HG02943 (cell line): ENCODE data around the gene TRPC1.
A peak's percentile ranks its signal among the peaks of the same experiment; 100 is the strongest.
"Not testable (repeated sequence)": the region's sequence is repeated elsewhere in the genome, so short reads cannot be mapped to it uniquely, and the experiment has no call there.

ENCODE experiments used
- ATAC-seq: cut with Tn5 transposase; IDR thresholded peaks from one replicate; pipeline ENCODE4 v1.9.1; 2021; ENCODE audit warnings: mild to moderate bottlenecking, low read depth, moderate library complexity; ENCODE audit not compliant: unreplicated experiment

TRPC1 gene

DNA sequence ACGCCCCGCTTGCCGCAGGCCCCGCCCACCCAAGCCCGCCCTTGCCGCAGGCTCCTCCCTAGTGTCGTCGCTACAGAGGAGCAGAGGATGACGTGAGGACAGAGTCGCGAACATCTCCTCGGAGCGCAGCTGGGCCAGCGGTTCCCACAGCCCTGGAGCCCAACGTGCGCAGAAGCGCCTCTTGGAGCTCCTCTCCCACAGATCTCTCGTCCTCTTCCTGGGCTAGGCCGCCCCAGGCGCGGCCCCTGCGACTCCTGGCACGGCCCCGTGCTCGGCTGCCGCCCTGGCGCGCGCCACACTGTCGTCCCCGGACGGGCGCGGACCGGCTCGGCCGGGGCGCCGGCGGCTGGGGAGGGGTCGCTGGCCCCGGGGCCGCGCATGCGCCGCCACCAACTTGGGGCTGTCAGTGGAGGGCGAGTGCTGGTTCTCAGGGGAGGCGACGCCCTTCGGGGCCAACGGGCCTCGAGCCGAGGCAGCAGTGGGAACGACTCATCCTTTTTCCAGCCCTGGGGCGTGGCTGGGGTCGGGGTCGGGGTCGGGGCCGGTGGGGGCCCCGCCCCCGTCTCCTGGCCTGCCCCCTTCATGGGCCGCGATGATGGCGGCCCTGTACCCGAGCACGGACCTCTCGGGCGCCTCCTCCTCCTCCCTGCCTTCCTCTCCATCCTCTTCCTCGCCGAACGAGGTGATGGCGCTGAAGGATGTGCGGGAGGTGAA lies at the start of gene TRPC1:
TSS of gene TRPC1 (plus strand) at position 67 of the 714 bp plus-strand sequence. CDS start at position 593, 526 bp downstream.
- ATAC-seq = peak; percentile 96

DNA sequence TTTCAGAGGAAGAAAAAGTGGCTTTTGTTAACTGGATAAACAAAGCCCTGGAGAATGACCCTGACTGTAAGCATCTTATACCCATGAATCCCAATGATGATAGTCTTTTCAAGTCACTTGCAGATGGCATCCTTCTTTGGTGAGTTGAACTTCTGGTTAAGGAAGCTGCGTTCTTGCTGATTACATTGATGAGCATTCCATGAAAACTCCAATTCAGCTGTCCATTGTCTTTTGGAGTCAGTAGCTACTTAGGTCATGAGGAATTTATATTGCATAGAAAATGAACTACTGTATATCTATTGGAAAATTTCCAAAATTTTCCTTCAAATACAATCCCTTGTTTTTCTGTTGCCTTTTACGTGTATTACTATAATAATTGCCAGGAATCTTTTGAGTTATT lies 47.7 kb upstream of the TRPC1 start:
- ATAC-seq = no peak

DNA sequence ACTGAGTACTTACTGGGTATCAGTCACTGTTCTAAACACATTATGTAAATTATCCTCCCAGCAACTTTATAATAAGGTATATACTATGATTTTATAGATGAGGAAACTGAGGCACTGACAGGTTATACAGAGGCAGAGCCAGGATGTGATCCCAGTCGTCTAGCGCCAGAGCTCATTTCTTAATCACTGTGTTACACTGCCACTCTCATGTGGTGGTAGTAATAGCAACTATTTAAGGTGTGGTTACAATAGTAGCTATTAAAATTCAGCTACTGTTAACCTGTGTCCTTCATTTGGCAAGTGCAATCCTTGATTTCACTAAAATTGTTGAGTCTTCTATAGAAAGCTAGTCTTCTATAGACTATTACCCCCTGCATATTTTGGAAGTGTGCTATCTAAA lies 43.1 kb upstream of the TRPC1 start:
- no peak for ATAC-seq

DNA sequence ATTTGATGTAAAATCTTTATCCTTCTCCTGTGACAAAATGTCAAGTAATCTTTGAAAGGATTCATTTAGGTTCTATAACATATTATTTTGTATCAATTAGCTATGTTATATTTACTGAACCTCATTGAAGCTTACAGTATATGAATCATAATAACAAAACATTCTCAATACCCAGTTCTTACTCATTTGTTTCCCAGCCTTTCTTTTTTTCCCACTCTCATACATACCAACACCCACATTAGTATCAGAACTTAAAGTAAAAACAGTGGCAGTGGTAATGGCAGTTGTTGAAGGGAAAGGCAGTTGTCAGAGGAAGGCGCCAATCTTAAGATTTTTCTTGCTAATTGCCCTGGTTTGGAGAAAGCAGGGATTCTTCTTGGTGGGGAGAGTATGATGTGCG lies 33.2 kb upstream of the TRPC1 start:
- no peak for ATAC-seq

DNA sequence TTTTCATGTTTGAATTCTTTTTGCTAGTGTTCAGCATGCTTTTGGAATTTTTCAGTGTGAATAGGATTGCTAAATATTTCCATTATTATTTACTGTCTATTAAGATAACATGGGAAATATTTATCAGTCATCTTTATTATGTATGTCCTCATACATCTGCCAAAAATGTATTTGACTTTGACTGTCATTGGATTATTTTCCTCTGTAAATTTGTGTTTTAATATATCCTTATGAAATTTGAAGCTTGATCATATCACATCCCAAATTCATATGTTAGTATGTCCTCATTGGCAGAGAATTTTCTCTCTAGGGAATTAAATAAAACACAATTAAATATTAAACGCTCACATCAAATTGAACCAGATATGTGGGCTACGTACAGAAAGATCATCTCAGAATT lies 32.3 kb upstream of the TRPC1 start:
- no peak for ATAC-seq

DNA sequence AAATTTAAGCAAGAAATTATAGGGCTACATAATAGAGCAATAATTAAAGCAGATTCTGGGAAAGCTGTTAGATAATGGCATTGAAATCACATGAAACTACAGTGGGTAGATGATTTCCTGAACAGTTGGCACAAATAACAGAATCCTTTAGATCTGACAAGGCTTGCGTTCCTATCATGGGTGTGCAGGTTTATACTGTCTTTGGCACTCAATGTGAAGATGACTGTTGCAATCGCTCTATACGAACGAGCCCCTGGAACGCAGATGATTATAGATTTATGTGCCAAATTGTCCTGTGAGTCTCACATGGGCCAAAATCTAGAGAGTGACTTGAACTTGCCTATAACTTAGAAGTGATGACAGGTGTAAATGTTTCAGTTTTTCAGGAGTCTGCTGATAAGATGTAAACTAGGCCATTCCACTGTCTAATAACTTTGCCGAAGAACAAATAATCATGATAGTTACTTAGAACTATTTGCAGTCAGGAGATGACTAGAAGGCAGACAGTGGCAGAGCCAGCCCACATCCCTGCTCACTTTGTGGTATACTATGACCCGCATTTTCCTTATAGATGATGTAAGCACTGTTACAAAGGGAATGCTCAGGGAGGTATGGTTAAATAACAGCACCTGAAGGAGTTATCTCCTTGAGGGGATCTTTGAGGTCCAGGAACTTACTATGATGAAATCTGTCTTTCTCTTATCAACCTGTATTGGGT lies 30.5 kb upstream of the TRPC1 start:
- ATAC-seq = no peak

DNA sequence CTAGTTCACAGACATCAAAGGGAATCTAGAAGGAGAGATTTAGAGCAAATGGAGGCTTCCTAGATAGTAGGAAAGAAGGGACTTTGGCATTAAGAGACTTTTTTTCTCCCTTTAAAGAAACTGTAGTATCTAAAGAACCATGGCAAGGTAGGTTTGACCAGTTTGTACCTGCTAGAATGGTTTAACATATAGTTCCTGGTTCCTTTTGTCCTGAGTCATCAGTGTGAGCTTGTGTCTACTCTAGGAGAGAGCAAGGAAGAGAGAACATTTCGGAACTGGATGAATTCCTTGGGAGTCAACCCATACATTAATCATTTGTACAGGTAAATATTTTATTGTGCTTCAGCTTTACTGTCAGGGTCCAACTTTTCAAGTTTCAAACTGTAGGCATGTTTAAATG lies 29.6 kb upstream of the TRPC1 start:
- ATAC-seq = no peak

DNA sequence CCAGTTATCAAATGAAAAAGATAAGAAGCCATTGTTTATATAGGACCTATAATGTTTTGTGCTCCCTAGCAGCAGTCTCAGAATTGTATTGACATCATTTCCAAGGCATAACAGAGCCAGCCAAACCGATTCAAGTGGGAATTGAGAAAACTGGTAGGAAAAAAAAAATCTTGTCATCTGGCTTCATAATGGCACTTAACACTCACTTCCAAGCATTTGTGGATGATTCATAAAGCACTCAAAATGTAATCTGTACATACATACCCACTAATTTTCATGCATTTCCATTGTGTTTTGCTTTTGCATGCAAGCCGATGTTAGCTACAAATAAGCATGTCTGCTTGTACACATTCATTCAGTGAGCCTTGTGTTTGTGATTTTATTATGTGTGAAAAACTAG lies 18.6 kb upstream of the TRPC1 start:
- ATAC-seq = no peak

DNA sequence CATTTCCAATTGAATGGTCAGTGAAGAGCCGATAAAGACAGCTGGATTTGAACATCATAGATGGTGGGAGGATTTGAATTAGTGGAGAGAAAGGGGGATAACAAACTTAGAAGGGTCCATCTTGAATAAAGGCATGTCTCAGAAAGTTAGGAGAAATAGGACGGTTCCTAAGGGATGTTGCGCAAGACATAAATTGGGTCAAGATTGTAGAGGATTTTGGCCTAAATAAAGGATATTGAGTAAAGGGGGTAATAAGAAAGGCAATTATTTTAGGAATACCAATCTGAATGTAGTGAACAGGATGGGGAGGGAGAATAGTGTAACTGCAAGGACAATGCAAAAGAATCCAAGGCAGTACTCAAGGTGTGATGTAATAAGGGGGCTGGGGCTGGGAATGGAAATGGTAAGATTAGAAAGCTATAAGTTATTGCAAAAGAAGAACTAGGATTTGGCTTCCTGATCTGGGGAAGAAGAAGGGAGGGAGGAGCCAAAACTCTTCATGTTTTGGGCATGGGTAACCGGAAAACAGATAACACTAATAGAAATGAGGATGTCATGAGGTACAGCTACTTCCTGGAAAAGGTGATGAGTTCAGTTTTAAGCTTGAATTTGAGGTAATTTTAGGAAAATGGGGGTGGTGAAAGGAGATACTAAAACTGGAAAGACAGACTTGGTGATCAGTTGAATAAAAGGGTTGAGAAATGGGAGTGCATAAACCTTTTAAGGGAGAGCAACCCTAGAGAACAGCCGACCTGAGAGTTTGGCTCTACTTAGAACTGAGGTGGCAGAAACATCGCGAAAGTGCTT lies 17.3 kb upstream of the TRPC1 start:
- no peak for ATAC-seq

DNA sequence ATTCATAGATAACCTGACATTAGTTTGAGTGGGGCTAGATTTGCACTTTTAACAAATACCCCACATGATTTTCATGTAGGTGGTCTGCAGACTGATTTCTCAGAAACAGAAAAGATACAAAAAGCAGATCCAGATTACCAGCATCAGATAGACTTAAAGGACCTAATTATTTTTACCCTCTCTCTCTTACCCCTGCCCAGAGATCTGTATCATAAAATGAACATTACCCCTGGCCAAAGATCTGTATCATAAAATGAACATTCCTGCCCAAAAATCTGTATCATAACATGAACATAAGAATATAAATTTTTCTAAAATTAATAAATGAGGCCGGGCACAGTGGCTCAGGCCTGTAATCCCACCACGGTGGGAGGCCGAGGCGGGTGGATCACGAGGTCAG lies 14.6 kb upstream of the TRPC1 start:
- no peak for ATAC-seq

DNA sequence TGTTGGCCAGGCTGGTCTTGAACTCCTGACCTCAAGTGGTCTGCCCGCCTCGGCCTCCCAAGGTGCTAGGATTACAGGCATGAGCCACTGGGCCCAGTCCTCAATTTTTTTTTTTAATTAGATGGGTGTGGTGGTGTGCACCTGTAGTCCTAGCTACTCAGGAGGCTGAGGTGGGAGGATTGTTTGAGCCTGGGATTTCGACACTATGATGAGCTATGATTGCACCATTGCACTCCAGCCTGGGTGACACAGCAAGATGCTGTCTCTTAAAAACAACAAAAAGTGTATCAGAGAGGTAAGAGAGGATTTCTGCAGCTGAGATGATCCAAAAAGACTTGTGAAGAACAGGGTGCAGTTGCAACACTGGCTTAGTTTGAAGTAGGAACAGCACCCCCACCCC lies 9.0 kb upstream of the TRPC1 start:
- not testable (repeated sequence) for ATAC-seq

DNA sequence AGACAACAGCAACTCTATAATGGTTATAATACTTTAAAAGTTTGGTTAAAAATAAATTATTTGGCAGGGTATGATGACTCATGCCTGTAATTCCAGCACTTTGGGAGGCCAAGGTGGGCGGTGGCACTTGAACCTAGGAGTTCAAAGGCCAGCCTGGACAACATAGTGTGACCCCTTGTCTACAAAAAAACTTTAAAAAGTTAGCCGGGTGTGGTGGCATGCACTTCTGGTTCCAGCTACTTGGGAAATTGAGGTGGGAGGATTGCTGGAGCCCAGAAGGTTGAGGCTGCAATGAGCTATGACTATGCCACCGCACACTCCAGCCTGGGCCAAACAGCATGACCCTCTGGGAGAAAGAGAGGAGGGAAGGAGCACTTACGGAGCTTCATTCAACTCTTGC lies 7.7 kb upstream of the TRPC1 start:
- ATAC-seq = no peak

DNA sequence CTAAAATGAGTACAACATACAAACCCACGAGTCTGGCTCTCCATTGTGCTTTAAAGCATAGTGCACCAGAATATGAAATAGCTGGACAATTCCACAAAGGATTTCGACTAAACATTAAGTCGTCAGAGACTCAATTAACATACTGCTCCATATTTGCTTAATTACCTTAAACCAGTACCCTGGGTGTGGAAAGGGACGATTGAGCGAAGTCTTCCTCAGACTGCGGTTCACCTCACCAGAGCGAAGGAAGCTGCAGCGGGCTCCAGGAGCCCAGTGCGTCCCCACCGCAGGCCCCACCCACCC lies 218 bp upstream of the TRPC1 start:
- ATAC-seq = peak; percentile 34

DNA sequence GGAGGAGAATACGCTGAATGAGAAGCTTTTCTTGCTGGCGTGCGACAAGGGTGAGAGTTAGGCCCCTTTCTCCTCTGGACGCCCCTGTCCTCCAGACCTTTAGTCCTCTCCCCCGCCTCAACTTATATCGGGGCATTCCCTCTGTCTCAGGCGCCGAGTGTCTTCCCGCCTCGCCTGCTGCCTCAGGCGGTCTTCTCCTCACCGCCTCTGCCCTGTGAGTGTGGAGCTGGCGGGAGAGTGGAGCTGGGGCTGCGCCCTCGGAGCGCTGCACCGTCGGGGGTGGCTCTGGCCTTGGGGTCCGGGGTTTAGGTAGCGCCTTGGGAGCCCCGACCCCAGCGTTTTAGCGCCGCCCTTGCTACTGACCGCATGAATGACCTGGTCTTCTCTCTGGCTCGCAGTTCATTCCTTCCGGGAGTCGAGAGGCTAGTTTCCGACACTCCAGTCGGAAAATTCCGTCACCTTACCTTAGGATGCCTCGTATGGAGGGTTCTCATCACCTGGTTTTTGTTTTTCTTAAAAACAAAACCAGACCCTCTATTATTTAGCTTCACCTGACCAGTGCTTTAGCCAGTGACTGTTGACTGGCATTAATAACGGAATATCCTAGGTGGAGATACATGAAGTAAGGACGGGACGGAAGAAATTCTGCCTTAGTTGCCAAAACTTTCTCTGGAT lies 985 bp downstream of the TRPC1 start:
- ATAC-seq = no peak

DNA sequence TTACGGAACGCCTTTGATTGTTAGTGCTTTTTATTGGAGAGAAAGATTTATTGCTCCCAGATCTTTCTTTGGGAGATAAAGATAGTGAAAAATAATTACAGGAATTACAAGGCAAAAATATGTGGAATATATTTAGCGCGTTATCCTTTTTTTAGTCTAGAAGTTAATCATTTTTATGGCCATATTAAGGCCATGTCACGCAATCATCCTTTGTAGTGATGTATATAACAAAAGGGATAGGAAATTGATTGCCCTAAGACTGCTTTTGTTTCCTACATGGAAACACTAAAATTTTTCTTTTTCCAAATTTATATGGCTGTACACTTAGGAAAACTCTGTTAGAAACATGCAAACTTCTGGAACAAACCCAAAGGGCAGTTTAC lies 1.5 kb downstream of the TRPC1 start:
- ATAC-seq = no peak

DNA sequence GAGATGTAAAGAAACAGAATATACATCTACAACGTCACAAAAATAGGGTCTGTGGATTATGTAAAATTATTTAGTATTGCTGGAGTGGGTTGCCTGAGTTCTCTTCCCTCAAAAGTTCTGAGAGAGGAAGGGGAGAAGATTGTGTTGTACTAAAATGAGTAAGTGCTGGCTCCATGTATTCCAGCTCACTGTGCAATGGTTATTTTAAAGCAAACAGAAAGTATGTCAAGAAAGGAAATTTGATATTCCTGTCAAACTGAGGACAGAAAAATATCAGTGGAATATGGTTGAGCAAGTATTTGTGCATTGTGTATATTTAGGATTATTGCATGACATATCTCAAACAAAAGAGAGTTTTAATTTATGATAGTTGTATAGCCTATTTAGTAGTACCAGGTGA lies 2.2 kb downstream of the TRPC1 start:
- no peak for ATAC-seq

DNA sequence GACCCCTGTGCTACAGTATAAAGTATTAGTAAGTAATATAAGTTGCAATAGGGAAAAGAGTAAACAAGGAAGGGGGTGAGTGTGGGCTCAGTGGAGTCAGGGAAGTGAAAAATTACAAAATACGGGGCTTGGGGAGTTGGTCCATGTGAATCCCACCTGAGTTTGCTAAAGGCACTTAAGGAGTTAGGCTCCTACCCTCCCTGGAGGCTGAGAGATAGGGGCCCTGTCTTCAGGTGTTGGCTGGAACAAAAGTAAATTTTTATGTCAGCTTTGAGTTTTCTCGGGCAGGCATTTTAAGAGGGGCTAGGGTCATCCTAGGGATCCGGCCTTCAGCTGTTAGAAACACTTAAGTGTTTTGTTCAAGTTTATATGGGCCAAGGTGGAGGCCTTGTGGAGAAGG lies 8.2 kb downstream of the TRPC1 start:
- ATAC-seq = no peak

DNA sequence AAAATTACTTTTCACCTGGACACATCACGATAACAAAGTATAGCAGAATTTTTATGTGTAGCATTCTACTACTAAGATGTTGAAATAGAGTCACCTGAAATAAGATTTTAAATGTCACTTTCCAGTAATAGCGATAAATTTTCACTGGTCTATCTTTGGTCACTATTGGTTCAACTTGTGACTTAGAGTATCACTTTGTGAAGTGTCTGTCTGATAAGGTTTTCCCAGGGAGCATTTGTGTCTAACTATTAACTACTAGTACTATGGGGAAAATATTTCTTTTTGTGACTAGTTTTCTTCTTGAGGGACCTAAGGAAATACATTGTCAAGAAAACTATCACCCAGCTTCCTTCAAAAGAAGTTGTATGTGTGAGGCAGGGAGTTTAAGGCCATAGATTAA lies 11.0 kb downstream of the TRPC1 start:
- no peak for ATAC-seq

DNA sequence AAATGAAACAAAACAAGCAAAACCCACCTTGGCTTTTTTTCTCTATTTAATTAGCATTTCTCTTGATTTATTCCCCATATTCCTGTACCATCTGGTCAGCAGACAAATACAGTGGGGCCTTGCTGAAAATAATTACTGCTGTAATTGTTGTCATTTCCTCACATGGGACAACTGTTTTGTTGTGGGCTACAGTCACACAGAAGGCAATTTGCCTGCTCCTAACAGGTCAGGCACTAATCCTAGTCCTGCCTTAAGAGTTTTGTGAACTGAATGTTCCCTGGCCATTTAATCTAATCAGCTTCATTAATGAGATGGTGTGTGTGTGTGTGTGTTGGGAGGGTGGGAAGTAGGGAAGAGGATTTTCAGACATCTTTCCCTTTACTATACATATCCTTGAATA lies 11.6 kb downstream of the TRPC1 start:
- ATAC-seq = no peak

DNA sequence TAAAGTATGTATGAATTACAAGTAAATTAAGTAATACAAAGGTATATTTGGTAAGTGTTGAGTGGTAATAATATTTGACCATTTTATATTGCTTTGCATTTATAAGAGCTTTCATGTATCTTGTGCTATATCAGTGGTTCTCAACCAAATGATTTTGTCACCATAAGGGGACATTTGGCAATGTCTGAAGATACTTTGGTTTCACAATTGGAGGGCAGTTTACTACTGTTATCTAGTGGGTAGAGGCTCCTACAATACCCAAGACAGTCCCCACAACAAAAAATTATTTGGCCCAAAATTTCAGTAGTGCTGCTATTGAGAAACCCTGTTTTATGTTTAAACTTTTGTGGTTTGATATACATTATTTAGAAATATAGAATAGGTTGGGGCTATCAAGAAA lies 14.6 kb downstream of the TRPC1 start:
- ATAC-seq = no peak

DNA sequence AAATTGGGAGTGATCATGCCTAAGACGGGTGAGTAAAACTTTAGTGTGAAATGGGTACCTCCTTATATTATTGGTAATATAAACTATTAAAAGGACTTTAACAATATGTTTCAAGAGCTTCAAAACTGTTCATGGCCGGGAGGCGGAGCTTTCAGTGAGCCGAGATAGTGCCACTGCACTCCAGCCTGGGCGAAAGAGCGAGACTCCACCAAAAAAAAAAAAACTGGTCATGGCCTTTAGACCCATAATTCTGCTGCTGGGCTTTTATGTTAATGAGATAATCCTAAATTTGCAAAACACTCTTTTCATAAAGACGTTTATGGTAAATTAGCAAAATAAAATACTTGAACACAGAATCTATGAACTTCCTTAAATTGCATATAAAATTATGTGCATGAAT lies 22.8 kb downstream of the TRPC1 start:
- no peak for ATAC-seq
